ENCODE measurements around the gene SACM1L. TPM values are rescaled to one million over a fixed set of nuclear protein-coding genes. Genes with fewer than 3 reads are reported as not detected.

The SACM1L gene
- total RNA-seq, 1 donor from 2014 or later: 59.2 TPM

- H3K36me3 Mint-ChIP-seq (ENCODE audit: unreplicated experiment): peaks cover under 1% of the 10 kb centered on the region
- H3K27me3 Mint-ChIP-seq (ENCODE audit: unreplicated experiment): no peaks in the 10 kb centered on the region
- H3K4me3 Mint-ChIP-seq (ENCODE audit: unreplicated experiment): no peak overlapping the region
- H3K27ac Mint-ChIP-seq (ENCODE audit: unreplicated experiment): no peak overlapping the region
- peaks cover 1% of the 10 kb centered on the region for H3K4me1 Mint-ChIP-seq (ENCODE audit: low read depth, unreplicated experiment)
- H3K9me3 Mint-ChIP-seq (ENCODE audit: unreplicated experiment): no peaks in the 10 kb centered on the region
- TF ChIP-seq CTCF (IDR thresholded peaks at IDR 0.05; ENCODE audit: partially characterized antibody, unreplicated experiment): no peak
- DNase-seq: no peak
Observed at GRCh38 chr3:45642731-45643152, 46.5 kb upstream of the SACM1L start.

GRCh38 chr3:45644063-45644790 lies 45.0 kb upstream of the SACM1L start:
- Mint-ChIP-seq H3K27me3 (ENCODE audit: unreplicated experiment) (no peaks in the 10 kb centered on the region), H3K9me3 (ENCODE audit: unreplicated experiment) (no peaks in the 10 kb centered on the region), H3K4me1 (ENCODE audit: low read depth, unreplicated experiment) (peaks cover 3% of the 10 kb centered on the region), H3K36me3 (ENCODE audit: unreplicated experiment) (peaks cover 6% of the 10 kb centered on the region), H3K4me3 (ENCODE audit: unreplicated experiment) (no peak overlapping the region), H3K27ac (ENCODE audit: unreplicated experiment) (no peak overlapping the region)
- no peak for TF ChIP-seq CTCF (IDR thresholded peaks at IDR 0.05; ENCODE audit: partially characterized antibody, unreplicated experiment)
- DNase-seq: no peak

- DNase-seq: no peak
- no peak overlapping the region for H3K4me3 Mint-ChIP-seq (ENCODE audit: unreplicated experiment)
- no peak for TF ChIP-seq CTCF (IDR thresholded peaks at IDR 0.05; ENCODE audit: partially characterized antibody, unreplicated experiment)
- peaks cover 3% of the 10 kb centered on the region for H3K4me1 Mint-ChIP-seq (ENCODE audit: low read depth, unreplicated experiment)
- no peaks in the 10 kb centered on the region for H3K27me3 Mint-ChIP-seq (ENCODE audit: unreplicated experiment)
- no peak overlapping the region for H3K27ac Mint-ChIP-seq (ENCODE audit: unreplicated experiment)
- no peaks in the 10 kb centered on the region for H3K9me3 Mint-ChIP-seq (ENCODE audit: unreplicated experiment)
- H3K36me3 Mint-ChIP-seq (ENCODE audit: unreplicated experiment): peaks cover 6% of the 10 kb centered on the region
Observed at GRCh38 chr3:45644791-45645201, 44.4 kb upstream of the SACM1L start.

- peaks cover 6% of the 10 kb centered on the region for H3K36me3 Mint-ChIP-seq (ENCODE audit: unreplicated experiment)
- H3K27ac Mint-ChIP-seq (ENCODE audit: unreplicated experiment): no peak overlapping the region
- TF ChIP-seq CTCF (IDR thresholded peaks at IDR 0.05; ENCODE audit: partially characterized antibody, unreplicated experiment): no peak
- H3K9me3 Mint-ChIP-seq (ENCODE audit: unreplicated experiment): no peaks in the 10 kb centered on the region
- peaks cover 3% of the 10 kb centered on the region for H3K4me1 Mint-ChIP-seq (ENCODE audit: low read depth, unreplicated experiment)
- H3K27me3 Mint-ChIP-seq (ENCODE audit: unreplicated experiment): no peaks in the 10 kb centered on the region
- H3K4me3 Mint-ChIP-seq (ENCODE audit: unreplicated experiment): no peak overlapping the region
- DNase-seq: no peak
Observed at GRCh38 chr3:45646051-45646585, 43.1 kb upstream of the SACM1L start.

- Mint-ChIP-seq H3K4me1 (ENCODE audit: low read depth, unreplicated experiment) (peaks cover 3% of the 10 kb centered on the region), H3K27me3 (ENCODE audit: unreplicated experiment) (no peaks in the 10 kb centered on the region), H3K4me3 (ENCODE audit: unreplicated experiment) (no peak overlapping the region)
Observed at GRCh38 chr3:45647148-45647619, 42.0 kb upstream of the SACM1L start.

More at GRCh38 chr3:45647148-45647619, 42.0 kb upstream of the SACM1L start:
- peaks cover 6% of the 10 kb centered on the region for H3K36me3 Mint-ChIP-seq (ENCODE audit: unreplicated experiment)
- no peak overlapping the region for H3K27ac Mint-ChIP-seq (ENCODE audit: unreplicated experiment)
- H3K9me3 Mint-ChIP-seq (ENCODE audit: unreplicated experiment): no peaks in the 10 kb centered on the region
- no peak for TF ChIP-seq CTCF (IDR thresholded peaks at IDR 0.05; ENCODE audit: partially characterized antibody, unreplicated experiment)
- no peak for DNase-seq

All from glutamatergic neuron (in vitro differentiated cells).